Panc1 (cell line): Measurements from ENCODE around the gene PHF21A.

ENCODE experiments used
- CTCF ChIP-seq: fragments of 450-650 bp; IDR thresholded peaks from 2 replicates; pipeline ENCODE4 v1.5.1; 2017; ENCODE audit warnings: mild to moderate bottlenecking
- POLR2AphosphoS5 ChIP-seq: IDR thresholded peaks from 2 replicates; pipeline ENCODE4 v1.6.1; 2012; ENCODE audit warnings: mild to moderate bottlenecking, low read depth, low read length, moderate library complexity
- SIN3A ChIP-seq: IDR thresholded peaks from 2 replicates; pipeline ENCODE4 v1.6.1; 2012; ENCODE audit warnings: low read depth, mild to moderate bottlenecking, low read length, moderate library complexity, borderline replicate concordance; ENCODE audit not compliant: insufficient read depth

GRCh38 chr11:45910623-45911022, 210.6 kb downstream of the PHF21A start:
- TF ChIP-seq CTCF (no peak), SIN3A (no peak), POLR2AphosphoS5 (no peak)
